ENCODE data around the gene CHN2. TPM values are rescaled to one million over a fixed set of nuclear protein-coding genes. Genes with fewer than 3 reads are reported as not detected.

Gene CHN2
- total RNA-seq, 2 donors from 2014 or later: 7.0 to 29.1 TPM

GRCh38 chr7:29310625-29311024 lies 116.0 kb downstream of the CHN2 start:
- Histone ChIP-seq H3K27ac (no peak overlapping the region), H3K4me1 (replicated peaks) (no peaks in the 10 kb centered on the region), H3K27me3 (replicated peaks; ENCODE audit: insufficient read depth) (no peaks in the 10 kb centered on the region), H3K36me3 (no peaks in the 10 kb centered on the region), H3K9me3 (no peaks in the 10 kb centered on the region), H3K4me3 (no peak overlapping the region)
- intact Hi-C loops (cut with DNase I): no loop called here
- no peak for DNase-seq (ENCODE audit: low spot score)
- TF ChIP-seq CTCF (IDR thresholded peaks at IDR 0.05) (no peak), POLR2A (IDR thresholded peaks at IDR 0.05) (no peak), POLR2AphosphoS5 (IDR thresholded peaks at IDR 0.05) (no peak)

GRCh38 chr7:29311314-29311713 lies 116.7 kb downstream of the CHN2 start:
- Histone ChIP-seq H3K4me1 (replicated peaks) (no peaks in the 10 kb centered on the region), H3K4me3 (no peak overlapping the region), H3K27me3 (replicated peaks; ENCODE audit: insufficient read depth) (no peaks in the 10 kb centered on the region), H3K27ac (no peak overlapping the region), H3K36me3 (no peaks in the 10 kb centered on the region), H3K9me3 (no peaks in the 10 kb centered on the region)
- WGBS: 95% methylated on average over 3 of the region's 3 CpGs
- intact Hi-C loops (cut with DNase I): no loop called here
- DNase-seq (ENCODE audit: low spot score): no peak
- TF ChIP-seq POLR2AphosphoS5 (IDR thresholded peaks at IDR 0.05) (no peak), POLR2A (IDR thresholded peaks at IDR 0.05) (no peak), CTCF (IDR thresholded peaks at IDR 0.05) (no peak)

GRCh38 chr7:29314148-29314547 lies 119.6 kb downstream of the CHN2 start:
- H3K27ac ChIP-seq: no peak overlapping the region
- no peak overlapping the region for H3K4me3 ChIP-seq
- no peak for DNase-seq (ENCODE audit: low spot score)
- intact Hi-C loops (cut with DNase I): no loop called here
- TF ChIP-seq POLR2A (IDR thresholded peaks at IDR 0.05) (no peak), CTCF (IDR thresholded peaks at IDR 0.05) (no peak), POLR2AphosphoS5 (IDR thresholded peaks at IDR 0.05) (no peak)
- no peaks in the 10 kb centered on the region for H3K27me3 ChIP-seq (replicated peaks; ENCODE audit: insufficient read depth)
- 93% methylated on average over 1 of the region's 1 CpG for WGBS
- no peaks in the 10 kb centered on the region for H3K36me3 ChIP-seq
- H3K4me1 ChIP-seq (replicated peaks): no peaks in the 10 kb centered on the region
- H3K9me3 ChIP-seq: no peaks in the 10 kb centered on the region

- intact Hi-C loops (cut with DNase I): no loop called here
- Histone ChIP-seq H3K27me3 (replicated peaks; ENCODE audit: insufficient read depth) (no peaks in the 10 kb centered on the region), H3K36me3 (no peaks in the 10 kb centered on the region), H3K4me1 (replicated peaks) (no peaks in the 10 kb centered on the region), H3K27ac (no peak overlapping the region), H3K9me3 (no peaks in the 10 kb centered on the region), H3K4me3 (no peak overlapping the region)
- no peak for TF ChIP-seq POLR2AphosphoS5 (IDR thresholded peaks at IDR 0.05)
- TF ChIP-seq CTCF (IDR thresholded peaks at IDR 0.05): no peak
- TF ChIP-seq POLR2A (IDR thresholded peaks at IDR 0.05): no peak
- WGBS: 79% methylated on average over 3 of the region's 3 CpGs
- no peak for DNase-seq (ENCODE audit: low spot score)
Measured at GRCh38 chr7:29315122-29315891, 120.7 kb downstream of the CHN2 start.

- DNase-seq (ENCODE audit: low spot score): no peak
- Histone ChIP-seq H3K4me3 (no peak overlapping the region), H3K9me3 (no peaks in the 10 kb centered on the region), H3K27ac (no peak overlapping the region), H3K27me3 (replicated peaks; ENCODE audit: insufficient read depth) (no peaks in the 10 kb centered on the region), H3K4me1 (replicated peaks) (no peaks in the 10 kb centered on the region), H3K36me3 (no peaks in the 10 kb centered on the region)
- TF ChIP-seq CTCF (IDR thresholded peaks at IDR 0.05) (no peak), POLR2A (IDR thresholded peaks at IDR 0.05) (no peak), POLR2AphosphoS5 (IDR thresholded peaks at IDR 0.05) (no peak)
- 97% methylated on average over 2 of the region's 2 CpGs for WGBS
- intact Hi-C loops (cut with DNase I): no loop called here
Measured at GRCh38 chr7:29315892-29316270, 121.3 kb downstream of the CHN2 start.

Data from prostate gland (tissue), 2 donors.